HEK293T (cell line): ENCODE measurements around the gene HMCN2.

Experiments
- BHLHE40 ChIP-seq: fragments of 450-650 bp; IDR thresholded peaks from 2 replicates; pipeline ENCODE4 v1.6.1; 2016; ENCODE audit warnings: mild to moderate bottlenecking, moderate library complexity, borderline replicate concordance
- FOXA1 ChIP-seq: fragments of 450-650 bp; IDR thresholded peaks from 2 replicates; pipeline ENCODE4 v1.6.1; 2016; ENCODE audit warnings: mild to moderate bottlenecking
- HDGF ChIP-seq: fragments of 450-650 bp; IDR thresholded peaks from 2 replicates; pipeline ENCODE4 v1.6.1; 2017; ENCODE audit warnings: antibody characterized with exemption, borderline replicate concordance
- LEF1 ChIP-seq: fragments of 450-650 bp; IDR thresholded peaks from 2 replicates; pipeline ENCODE4 v1.6.1; 2017; ENCODE audit warnings: mild to moderate bottlenecking, borderline replicate concordance
- NFRKB ChIP-seq: fragments of 450-650 bp; IDR thresholded peaks from 2 replicates; pipeline ENCODE4 v1.6.1; 2016; ENCODE audit warnings: mild to moderate bottlenecking, moderate library complexity
- SP1 ChIP-seq: fragments of 450-650 bp; IDR thresholded peaks from 2 replicates; pipeline ENCODE4 v1.6.1; 2017
- SUZ12 ChIP-seq: fragments of 450-650 bp; IDR thresholded peaks from 2 replicates; pipeline ENCODE4 v1.6.1; 2016; ENCODE audit warnings: mild to moderate bottlenecking
- TARDBP ChIP-seq: fragments of 450-650 bp; IDR thresholded peaks from 2 replicates; pipeline ENCODE4 v1.6.1; 2016

DNA sequence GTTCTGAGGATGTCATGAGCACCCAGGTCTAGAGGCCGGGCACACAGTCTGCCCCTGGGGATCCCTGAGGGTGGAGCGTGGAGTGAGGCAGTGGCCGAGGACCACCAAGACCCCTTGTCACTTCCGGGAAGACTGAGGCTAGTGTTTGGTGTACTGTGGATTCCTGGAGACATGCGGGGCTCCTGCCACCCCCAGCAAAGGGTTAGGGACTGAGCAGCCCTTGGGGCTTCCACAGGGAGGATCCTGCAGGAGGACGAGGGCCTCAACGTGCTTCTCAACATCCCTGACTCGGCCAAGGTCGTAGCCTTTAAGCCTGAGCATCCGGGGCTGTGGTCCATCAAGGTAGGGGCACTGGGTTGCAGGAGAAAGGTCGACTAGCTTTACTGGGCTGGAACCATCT lies 29.9 kb downstream of the HMCN2 start:
- TF ChIP-seq SP1 (no peak), TARDBP (no peak), FOXA1 (no peak), SUZ12 (no peak), NFRKB (no peak), LEF1 (no peak), HDGF (no peak), BHLHE40 (no peak)
